COLO668 (cell line): ENCODE measurements around the gene ADAMTS15.

Experiments used
- DNase-seq: peaks from one replicate; lab custom pipeline; 2025; ENCODE audit not compliant: unreplicated experiment; lab: John Stamatoyannopoulos, UW

Gene ADAMTS15

DNA sequence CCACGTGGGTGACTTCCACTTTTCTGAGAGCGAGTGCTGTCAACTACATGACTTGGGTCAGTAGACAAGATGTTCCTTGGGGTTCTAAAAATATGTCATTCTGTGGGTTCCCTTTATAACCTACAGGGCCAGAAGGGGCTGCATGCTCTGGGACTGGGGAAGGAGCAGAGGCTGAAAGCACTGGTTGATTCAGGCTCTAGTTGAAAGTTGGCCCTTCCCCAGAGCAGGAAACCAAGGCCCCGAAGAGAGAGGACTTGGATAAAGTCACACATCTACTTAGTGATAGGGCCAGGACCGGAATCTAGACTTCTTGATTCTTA is 9.9 kb downstream of the ADAMTS15 start:
- DNase-seq, result no peak

DNA sequence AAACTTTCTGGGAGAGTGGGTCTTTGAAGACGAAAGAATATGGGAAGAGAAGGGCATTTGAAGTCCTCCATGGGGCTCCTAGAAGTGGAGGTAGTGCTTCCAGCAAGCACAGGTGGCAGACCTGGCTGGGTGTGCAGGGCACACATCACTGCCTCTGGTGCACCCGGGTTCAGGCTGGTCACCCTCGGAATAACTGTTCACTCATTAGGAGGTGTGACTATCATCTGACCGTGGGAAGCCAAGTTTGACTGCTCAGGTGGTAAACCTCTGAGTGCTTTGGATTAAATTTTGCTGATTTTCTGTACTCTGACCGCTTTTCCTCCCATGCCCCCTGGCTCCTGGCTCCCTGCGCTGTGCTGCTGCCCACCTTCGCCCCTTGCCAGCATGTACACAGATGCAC is 11.1 kb downstream of the ADAMTS15 start:
- no peak for DNase-seq

DNA sequence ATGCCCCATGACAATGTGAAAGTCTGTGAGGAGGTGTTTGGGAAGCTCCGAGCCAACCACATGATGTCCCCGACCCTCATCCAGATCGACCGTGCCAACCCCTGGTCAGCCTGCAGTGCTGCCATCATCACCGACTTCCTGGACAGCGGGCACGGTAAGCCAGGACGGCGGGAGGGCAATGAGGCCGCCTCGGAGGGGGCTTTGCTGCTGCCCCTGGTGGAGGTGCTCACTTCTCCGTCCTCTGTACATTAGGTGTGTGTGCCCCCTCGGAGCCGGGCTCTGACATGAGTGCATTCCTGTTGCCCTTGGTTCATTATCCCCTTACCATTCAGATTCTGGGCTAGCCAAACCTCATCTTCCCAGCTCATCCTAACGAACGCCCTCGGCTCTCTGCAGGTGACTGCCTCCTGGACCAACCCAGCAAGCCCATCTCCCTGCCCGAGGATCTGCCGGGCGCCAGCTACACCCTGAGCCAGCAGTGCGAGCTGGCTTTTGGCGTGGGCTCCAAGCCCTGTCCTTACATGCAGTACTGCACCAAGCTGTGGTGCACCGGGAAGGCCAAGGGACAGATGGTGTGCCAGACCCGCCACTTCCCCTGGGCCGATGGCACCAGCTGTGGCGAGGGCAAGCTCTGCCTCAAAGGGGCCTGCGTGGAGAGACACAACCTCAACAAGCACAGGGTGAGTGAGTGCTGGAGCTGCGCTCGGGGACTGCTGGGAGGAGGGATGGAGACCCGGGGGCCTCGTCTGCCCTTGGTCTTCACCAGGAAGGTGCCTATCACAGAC is 13.8 kb downstream of the ADAMTS15 start:
- DNase-seq, result no peak

DNA sequence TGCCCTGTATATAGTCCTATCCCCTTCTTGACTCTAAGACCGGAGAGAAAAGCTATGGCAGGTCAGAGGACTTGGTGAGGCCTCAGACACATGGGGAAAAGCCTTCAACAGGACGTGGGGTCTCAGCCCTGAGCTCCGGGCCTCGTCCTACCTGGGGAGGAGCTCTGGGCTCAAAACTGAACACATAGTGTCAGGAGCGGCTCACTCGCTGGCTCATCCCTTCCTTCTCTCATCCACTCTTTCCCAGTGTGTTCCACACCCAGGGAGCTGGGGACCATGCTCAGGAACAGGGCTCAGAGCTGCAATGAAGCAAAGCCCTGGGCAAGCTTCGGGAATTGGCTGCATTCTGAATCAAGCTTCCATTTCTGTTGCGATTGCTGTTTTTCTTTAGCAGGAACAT is 14.5 kb downstream of the ADAMTS15 start:
- no peak for DNase-seq

DNA sequence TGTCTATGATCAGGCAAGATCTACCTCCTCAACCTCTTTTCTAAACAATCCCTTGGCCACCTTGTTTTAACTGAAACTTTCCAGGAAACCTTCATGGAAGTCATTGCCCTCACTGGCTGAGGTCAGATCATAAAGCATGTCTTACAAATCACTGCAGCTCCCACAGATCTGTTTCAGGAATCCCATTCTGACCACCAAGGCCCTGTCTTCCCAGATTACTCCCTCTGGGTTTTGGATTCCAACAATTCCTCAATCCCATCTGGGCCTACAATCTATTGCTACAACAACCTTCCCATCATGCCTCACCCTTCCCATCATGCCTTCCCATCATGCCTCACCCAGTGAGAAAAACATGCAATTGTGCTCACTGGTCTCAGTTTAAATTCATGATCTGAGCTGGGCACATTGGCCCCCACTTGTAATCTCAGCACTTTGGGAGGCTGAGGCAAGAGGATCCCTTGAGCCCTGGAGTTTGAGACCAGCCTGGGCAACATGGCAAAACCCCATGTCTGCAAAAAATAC is 15.9 kb downstream of the ADAMTS15 start:
- no peak for DNase-seq

DNA sequence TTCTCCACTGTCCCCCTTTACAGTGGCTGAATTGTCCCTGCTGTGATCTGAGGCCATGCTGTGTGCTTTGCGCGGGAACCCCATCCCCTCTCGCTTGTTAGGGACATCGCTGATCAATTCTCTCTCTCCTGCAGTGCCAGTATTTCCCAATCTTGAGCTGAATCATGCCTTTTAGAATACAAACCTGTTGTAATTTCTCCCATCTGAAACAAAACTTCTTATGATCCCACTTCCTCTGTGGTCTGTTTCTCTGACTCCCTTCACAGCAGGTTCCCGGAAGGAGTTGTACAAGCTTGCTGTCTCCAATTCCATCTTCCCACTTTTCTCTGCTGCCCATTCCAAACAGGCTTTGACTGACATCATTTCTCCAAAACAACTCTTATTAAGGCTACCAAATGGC is 16.8 kb downstream of the ADAMTS15 start:
- no peak for DNase-seq

DNA sequence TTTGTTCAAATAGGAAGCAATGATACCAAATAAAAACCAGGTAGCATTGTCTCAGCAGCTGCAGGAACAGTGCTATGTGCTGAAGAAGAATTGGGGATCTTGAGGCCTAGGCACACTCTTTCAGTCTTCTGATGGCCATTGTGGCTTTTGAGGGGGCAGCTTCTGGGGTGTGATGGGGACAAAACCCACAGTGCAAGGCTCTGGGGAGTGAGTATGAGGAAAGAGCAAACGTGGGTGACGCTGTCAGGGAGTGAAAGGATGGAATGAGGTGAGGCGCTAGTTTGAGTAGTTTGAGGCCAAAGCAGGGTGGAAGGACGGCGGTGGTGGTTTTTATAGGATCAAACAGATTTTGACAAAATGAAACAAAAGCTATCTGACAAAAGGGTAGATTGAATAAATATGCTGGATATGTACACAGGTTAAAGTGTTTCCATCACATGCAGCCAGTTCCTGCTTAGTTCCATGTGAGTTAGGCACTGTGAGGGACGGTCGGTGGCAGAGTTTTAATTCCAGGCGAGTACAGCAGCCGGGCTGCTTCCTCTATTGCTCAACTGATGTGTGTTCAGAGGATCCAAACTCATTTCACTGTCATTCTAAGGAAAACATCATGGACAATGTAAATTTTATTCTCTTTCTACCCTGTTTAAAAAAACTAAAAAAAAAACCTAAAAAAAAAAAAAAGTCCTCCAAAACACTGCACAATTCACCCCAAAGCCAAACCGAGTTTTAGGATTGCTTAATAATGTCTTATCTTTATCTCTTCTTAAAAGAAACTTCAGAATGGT is 18.9 kb downstream of the ADAMTS15 start:
- no peak for DNase-seq

DNA sequence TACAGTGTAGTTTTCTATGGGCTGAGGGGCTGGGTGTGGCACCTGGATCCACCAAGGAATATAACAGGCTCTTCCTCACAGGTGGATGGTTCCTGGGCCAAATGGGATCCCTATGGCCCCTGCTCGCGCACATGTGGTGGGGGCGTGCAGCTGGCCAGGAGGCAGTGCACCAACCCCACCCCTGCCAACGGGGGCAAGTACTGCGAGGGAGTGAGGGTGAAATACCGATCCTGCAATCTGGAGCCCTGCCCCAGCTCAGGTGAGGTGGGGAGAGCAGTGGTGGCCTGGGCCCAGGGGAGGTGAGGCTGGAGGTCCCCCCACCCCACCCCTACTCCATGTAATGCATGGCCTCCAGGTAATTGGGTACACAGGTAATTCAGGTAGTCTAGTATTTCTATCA is 20.7 kb downstream of the ADAMTS15 start:
- no peak for DNase-seq

DNA sequence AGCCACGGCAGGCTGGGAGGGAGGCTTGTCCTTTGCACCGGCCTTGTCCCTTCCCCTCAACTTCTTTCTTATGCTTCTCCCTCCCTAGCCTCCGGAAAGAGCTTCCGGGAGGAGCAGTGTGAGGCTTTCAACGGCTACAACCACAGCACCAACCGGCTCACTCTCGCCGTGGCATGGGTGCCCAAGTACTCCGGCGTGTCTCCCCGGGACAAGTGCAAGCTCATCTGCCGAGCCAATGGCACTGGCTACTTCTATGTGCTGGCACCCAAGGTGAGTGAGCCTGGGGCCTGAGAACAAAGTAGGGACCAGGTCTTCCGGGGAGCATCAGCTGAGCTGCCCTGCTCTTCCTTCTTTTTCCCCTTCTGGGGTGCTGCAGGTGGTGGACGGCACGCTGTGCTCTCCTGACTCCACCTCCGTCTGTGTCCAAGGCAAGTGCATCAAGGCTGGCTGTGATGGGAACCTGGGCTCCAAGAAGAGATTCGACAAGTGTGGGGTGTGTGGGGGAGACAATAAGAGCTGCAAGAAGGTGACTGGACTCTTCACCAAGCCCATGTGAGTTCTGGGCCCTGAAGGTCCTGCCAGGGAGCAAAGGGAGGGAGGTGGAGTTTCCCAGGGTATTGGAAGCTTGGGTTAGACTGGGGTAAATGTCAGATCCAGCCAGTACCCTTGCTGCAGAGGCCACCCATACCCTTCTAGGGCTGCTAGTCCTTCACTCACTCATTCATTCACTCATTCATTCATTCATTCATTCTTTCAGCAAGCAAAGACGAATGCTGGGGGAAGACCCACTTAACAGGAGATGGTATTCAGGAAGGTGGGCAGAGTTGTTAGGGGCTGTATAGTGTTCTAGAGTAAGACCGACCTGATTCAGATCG is 22.6 kb downstream of the ADAMTS15 start:
- DNase-seq, result no peak

DNA sequence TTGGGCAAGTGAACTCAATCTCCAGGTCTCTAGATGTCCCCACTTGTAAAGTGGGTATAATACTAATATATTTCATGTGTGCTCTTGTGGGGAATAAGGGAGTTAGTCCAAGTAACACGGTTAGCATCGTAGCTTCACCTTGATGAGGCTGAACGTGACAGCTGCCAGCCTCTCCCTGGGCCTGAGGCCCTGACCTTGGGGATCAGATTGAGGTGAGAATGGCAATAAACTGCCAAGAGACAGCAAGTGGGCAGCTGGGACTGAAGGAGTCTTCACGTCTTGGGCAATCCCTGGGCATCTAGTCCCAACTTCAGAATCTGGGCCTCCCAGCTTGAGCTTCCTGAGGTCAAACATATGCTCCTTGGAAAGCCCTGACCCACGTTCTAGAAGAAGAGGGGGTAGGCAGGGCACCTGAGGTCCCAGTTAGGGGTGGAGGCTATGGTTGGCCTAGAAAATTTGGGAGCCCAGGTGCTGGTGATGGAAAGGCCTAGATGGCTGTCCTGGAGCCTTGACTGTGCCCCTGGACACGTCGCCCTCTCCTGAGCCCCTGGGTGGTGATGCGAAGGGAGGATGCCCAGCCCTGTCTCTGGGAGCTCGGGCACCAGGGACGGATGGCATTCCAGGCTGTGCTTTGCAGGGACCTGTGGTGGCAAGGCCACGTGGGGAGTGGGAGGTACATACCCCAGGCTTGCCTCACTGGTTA is 23.4 kb downstream of the ADAMTS15 start:
- DNase-seq, result no peak

DNA sequence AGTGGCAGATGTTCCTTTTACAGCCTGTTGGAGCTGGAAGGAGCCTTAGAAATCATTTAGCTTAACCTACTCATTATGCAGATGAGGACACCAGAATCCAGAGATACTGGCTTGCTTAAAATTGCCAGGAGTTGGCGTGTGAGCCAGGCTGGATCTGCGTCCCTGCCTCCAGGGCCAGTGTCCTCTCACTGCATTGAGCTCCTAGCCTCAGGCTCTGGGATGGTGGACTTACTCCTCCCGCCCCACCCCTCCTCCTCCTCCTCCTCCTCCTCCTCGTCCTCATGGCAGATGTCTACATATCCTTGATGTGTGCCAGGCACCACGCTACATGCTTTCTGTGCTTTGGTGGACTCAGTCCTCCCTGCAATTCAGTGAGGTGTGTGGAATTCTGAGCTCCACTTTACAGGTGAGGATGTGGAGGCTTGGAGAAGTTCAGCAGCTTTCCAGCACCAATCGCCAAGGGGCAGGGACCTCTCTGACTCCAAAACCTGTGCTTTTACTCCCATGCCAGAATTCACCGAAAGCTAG is 24.1 kb downstream of the ADAMTS15 start:
- no peak for DNase-seq

DNA sequence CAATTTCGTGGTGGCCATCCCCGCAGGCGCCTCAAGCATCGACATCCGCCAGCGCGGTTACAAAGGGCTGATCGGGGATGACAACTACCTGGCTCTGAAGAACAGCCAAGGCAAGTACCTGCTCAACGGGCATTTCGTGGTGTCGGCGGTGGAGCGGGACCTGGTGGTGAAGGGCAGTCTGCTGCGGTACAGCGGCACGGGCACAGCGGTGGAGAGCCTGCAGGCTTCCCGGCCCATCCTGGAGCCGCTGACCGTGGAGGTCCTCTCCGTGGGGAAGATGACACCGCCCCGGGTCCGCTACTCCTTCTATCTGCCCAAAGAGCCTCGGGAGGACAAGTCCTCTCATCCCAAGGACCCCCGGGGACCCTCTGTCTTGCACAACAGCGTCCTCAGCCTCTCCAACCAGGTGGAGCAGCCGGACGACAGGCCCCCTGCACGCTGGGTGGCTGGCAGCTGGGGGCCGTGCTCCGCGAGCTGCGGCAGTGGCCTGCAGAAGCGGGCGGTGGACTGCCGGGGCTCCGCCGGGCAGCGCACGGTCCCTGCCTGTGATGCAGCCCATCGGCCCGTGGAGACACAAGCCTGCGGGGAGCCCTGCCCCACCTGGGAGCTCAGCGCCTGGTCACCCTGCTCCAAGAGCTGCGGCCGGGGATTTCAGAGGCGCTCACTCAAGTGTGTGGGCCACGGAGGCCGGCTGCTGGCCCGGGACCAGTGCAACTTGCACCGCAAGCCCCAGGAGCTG is 24.8 kb downstream of the ADAMTS15 start:
- DNase-seq, result no peak

DNA sequence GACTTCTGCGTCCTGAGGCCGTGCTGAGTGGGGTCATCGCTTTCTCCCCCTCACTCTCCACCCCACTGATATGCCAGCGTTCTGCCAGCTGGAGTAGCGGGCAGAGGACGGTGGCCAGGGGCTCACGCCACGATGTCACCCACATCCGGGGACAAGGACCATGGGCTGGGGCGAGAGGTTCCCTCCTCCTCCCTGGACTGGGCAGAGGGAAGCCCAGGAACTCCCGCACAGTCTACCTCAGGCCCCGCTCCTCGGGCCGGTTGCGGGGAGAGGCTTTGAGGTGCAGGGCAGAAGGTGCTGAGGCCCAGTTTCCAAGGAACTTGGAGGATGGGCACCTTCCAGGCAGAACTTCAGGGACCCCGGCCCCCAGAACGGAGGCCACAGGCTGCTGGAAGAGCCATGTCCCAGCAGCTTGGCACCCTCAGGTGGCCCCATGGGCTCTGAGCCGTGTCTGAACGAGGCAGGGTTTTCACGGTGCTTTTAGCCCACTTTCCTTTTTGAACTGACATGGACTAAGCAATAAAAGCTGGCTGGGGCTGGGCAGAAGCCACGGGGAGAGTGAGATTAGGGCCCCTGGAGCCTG is 25.4 kb downstream of the ADAMTS15 start:
- DNase-seq, result no peak

DNA sequence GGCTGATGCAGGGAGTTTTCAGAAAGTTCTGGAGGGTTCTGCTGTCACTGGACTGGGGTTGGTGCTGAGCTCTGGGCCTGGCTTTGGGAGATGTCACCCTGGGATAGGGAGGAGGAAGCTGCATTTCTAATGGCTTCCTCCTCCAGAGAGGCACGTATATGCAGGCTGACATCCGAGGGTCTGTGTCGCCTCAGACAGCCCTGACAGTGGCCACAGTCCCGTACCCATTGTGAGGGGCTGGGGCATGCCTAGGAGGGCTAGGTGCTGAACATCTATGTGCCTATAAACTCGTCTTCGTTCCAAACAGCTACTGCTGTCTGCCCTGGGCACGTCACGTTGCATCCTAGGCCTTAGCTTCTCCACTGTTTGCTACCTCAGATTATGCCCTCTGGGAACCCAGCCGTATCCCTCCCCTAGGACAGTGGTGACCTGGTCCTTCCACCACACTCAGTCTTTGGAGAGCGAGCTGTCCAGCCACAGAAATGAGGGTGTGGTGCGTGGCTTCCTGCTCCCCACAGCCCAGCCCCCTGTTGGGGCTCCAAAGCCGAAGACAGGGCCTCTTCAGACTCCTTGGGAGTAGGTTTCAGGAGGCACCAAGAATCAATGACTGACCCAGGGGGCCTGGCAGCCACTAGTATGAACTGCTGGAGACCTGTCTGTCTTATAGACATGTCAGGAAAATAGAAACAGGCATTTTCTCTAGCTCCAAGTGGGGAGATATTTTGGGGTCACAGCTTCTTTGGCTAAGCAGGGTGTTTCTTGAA is 26.4 kb downstream of the ADAMTS15 start:
- DNase-seq, result no peak

DNA sequence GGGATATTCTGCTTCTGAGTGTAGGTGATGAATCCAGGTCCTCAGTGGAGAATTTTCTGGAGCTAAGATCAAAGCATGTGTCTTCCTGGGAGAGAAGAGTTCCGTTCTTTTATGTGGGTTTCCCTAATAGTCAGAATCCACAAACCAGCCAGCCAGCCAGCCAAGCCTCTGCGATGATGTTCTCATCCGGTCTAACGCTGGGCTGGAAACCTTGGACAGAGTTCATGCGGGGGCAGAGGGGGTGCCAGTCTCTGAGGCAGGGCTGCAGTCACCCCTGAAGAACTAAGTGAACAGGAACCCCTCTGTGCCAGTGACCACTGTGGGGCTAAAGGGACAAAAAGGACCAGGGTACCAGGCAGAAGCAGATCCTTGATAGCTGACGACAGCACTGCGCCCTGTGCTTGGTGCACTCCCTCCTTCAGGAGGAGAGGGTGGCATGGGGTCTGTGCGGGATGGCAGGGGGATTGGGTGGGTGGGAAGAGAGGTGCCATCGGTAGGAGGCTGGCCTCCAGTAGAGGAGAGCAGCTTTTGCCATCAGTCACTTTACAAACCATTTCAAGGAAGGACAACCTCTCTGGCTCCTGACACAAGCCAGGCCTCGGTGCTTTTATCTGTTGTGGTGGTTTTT is 27.1 kb downstream of the ADAMTS15 start:
- DNase-seq, result no peak

DNA sequence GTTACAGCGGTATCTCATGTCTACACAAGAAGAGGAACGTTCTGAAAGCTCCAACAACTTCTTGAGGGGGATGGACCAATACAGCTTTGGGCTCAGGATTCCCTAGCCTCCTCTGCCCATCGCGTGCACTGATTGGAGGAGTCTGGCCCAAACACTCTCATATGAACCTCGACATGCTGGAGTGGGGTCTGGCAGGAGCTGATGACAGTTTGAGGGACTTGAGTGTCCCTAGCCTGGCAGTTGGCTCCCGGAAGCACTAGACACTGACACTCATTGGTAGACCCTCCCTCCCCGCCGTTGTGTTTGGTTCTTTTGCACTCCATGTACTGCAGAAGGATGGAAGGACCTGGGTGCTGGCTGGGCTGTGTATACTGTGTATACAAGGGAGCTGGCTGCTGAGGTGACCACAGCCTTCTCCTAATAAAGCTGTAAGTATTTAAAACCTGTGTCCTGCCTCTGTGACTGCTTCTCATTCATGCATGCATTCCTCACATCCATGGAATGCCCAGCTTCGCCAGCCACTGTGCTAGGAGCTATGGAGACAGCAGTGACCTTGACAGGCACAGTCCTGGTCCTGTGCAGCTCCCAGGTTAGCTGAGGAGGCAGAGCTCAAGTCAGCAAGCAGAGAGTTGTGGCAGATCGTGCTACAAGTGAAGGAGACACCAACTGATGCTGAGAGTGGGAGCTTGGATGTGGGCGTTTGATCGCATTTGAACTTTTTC is 27.9 kb downstream of the ADAMTS15 start:
- DNase-seq, result no peak

DNA sequence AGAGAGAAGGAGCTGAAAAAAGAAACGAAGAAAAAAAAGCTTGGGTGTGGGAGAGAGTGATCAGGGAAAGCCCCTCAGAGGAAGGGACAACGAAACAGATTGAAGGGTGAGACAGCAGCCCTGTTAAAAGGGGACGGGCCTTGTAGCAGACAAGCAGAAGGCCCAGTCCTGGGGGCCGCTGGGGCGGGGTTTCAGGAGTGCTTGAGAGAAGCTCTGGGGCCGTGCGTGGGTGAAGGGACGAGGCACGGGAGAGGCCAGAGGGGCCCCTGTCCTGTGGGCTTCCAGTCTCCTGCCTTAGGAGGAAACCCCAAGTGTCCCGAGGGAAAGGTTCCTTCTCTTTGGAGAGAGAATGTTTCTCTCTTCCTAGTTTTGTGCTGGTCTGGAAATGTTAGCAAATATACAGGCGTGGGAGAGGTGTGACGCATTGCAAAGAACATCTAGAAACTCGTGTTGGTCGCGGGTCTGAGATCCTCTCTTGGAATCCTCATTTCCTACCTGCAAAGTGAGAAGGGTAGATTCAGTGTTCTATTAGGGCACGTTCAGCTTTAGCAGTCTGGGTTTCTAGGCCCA is 28.6 kb downstream of the ADAMTS15 start:
- no peak for DNase-seq
